ENCODE measurements around the gene RNF135. TPM values are rescaled to one million over a fixed set of nuclear protein-coding genes. Genes with fewer than 3 reads are reported as not detected.
"Not testable (repeated sequence)": the region's sequence is repeated elsewhere in the genome, so short reads cannot be mapped to it uniquely, and the experiment has no call there.

The RNF135 gene
- total RNA-seq, 1 donor from 2014 or later = 4.6 TPM

GRCh38 chr17:31004160-31004559 lies 33.3 kb downstream of the RNF135 start:
- H3K27me3 ChIP-seq = no peaks in the 10 kb centered on the region
- DNase-seq (ENCODE audit: low spot score in 2 of 2) = no peak
- no peak overlapping the region for H3K27ac ChIP-seq
- no peaks in the 10 kb centered on the region for H3K9me3 ChIP-seq
- H3K4me3 ChIP-seq = no peak overlapping the region
- H3K4me1 ChIP-seq = peaks cover 0 to 7% of the 10 kb centered on the region in 2 donors
- peaks cover 10 to 13% of the 10 kb centered on the region in 2 donors for H3K36me3 ChIP-seq
- intact Hi-C loops (cut with DNase I) = no loop called here
- no peak for TF ChIP-seq CTCF (IDR thresholded peaks at IDR 0.05)

DNA sequence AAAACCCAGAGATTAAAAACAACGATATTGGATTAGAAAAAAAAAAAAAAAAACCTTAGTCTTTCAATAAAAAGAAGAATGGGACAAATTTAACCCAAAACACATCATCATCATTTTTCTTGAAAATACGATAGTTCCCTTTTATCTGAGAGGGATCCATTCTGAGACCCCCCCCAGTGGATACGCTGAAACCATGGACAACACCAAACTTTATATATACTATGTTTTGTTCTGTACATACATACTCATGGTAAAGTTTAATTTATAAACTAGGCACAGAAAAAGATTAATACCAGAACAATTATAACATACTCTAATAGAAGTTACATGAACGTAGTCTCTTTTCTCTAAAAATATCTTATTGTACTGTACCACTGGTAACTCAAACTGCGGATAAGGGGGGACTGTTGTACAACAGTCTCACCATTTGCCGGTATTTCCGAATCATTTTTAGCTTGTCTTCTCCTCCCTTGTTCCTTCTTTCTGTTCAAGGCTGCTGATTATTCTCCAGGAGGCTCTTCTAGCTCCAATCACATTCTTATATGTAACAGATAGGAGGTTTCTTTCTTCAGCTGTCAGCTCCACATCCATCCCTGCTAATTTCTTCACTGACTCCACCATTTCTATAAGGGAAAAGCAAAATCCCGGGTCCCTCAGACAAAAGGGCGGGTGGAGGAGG lies 37.0 kb downstream of the RNF135 start:
- peak overlapping the region; percentile 80 for H3K4me3 ChIP-seq
- DNase-seq (ENCODE audit: low spot score in 2 of 2) = no peak
- TF ChIP-seq CTCF (IDR thresholded peaks at IDR 0.05) = no peak
- H3K4me1 ChIP-seq = peaks cover 0 to 12% of the 10 kb centered on the region in 2 donors
- no peaks in the 10 kb centered on the region for H3K9me3 ChIP-seq
- H3K27me3 ChIP-seq = no peaks in the 10 kb centered on the region
- H3K36me3 ChIP-seq = peaks cover 0 to 6% of the 10 kb centered on the region in 2 donors
- intact Hi-C loops (cut with DNase I) = loop anchor here (2.0 kb wide), 1 partner anchor 37 kb away; the partner anchor contains the start of gene RNF135
- H3K27ac ChIP-seq = peak overlapping the region; percentile 97

GRCh38 chr17:31008374-31009041 lies 37.7 kb downstream of the RNF135 start:
- TF ChIP-seq CTCF (IDR thresholded peaks at IDR 0.05) = no peak
- no peaks in the 10 kb centered on the region for H3K27me3 ChIP-seq
- intact Hi-C loops (cut with DNase I) = loop anchor here (2.0 kb wide), 1 partner anchor 38 kb away; the partner anchor contains the start of gene RNF135
- no peaks in the 10 kb centered on the region for H3K9me3 ChIP-seq
- peak in 1 of 2 donors; percentile 74 for DNase-seq (ENCODE audit: low spot score in 2 of 2)
- H3K4me3 ChIP-seq = peak overlapping the region; percentile 80
- peaks cover 0 to 12% of the 10 kb centered on the region in 2 donors for H3K4me1 ChIP-seq
- H3K36me3 ChIP-seq = peaks cover 0 to 4% of the 10 kb centered on the region in 2 donors
- peak overlapping the region; percentile 97 for H3K27ac ChIP-seq

GRCh38 chr17:31009042-31009702 lies 38.3 kb downstream of the RNF135 start:
- not testable (repeated sequence) for DNase-seq (ENCODE audit: low spot score in 2 of 2); H3K9me3 ChIP-seq; H3K27me3 ChIP-seq; H3K36me3 ChIP-seq
- Histone ChIP-seq H3K4me1 (peaks cover 0 to 12% of the 10 kb centered on the region in 2 donors), H3K4me3 (peak overlapping the region; percentile 80), H3K27ac (peak overlapping the region; percentile 97)
- intact Hi-C loops (cut with DNase I) = loop anchor here (2.0 kb wide), 1 partner anchor 38 kb away; the partner anchor contains the start of gene RNF135

GRCh38 chr17:31010014-31010413 lies 39.2 kb downstream of the RNF135 start:
- Histone ChIP-seq H3K27ac (peak overlapping the region in 1 of 2 donors; percentile 69), H3K4me3 (peak overlapping the region in 1 of 2 donors; percentile 41)
- intact Hi-C loops (cut with DNase I) = not testable (repeated sequence)

GRCh38 chr17:31013844-31014243 lies 43.0 kb downstream of the RNF135 start:
- DNase-seq (ENCODE audit: low spot score in 2 of 2) = no peak
- no peak for TF ChIP-seq CTCF (IDR thresholded peaks at IDR 0.05)
- peaks cover 0 to 14% of the 10 kb centered on the region in 2 donors for H3K4me1 ChIP-seq
- no peaks in the 10 kb centered on the region for H3K36me3 ChIP-seq
- H3K9me3 ChIP-seq = no peaks in the 10 kb centered on the region
- H3K4me3 ChIP-seq = no peak overlapping the region
- H3K27me3 ChIP-seq = no peaks in the 10 kb centered on the region
- intact Hi-C loops (cut with DNase I) = no loop called here
- H3K27ac ChIP-seq = no peak overlapping the region

More at GRCh38 chr17:31010014-31010413, 39.2 kb downstream of the RNF135 start:
- not testable (repeated sequence) for H3K36me3 ChIP-seq; DNase-seq (ENCODE audit: low spot score in 2 of 2); H3K9me3 ChIP-seq; H3K27me3 ChIP-seq
- H3K4me1 ChIP-seq = peaks cover 0 to 12% of the 10 kb centered on the region in 2 donors

All from ascending aorta (tissue), 2 donors.